GM10847 (cell line): Measurements from ENCODE around the gene KRT75.

Experiments
- POLR2A ChIP-seq: IDR thresholded peaks from 2 replicates; pipeline ENCODE4 v1.6.1; 2011; ENCODE audit not compliant: insufficient read length; ENCODE audit errors: extremely low read depth

The KRT75 gene

DNA sequence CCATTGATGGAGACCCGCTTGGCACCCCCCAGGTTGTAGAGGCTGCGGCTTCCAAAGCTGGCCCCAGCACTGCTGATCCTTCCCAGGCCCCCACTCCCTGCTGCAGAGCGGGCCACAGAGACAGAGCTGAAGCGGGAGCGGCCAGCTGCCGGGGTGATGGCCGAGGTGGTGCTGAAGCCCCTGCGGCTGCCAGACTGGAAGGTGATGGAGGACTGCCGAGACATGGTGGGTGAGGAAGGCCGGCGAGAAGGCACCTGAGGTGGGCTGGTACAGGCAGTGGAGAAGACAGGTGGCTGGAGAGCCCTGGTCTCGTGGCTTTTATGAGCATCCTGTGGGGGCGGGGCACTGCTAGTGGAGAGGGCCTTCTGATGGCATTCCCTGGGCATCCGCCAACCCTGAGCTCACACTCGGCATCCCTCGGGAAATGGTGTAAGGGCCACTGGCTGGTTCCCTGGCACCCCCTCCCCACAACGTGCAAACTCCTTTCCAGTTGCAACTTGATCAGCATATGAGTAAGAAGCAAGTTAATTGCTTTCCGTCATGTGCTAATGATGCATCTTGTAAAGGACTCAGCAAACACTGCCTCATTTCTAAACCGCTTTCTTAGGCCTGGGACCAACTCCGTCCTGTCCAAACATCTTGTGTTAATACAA is at the start of gene KRT75:
Gene KRT75 (minus strand): TSS at position 291 of the 653 bp plus-strand sequence. CDS start 67 bp downstream, at position 224.
- TF ChIP-seq POLR2A: no peak

- no peak for TF ChIP-seq POLR2A
Observed at GRCh38 chr12:52480073-52480472, 45.9 kb upstream of the KRT75 start.

DNA sequence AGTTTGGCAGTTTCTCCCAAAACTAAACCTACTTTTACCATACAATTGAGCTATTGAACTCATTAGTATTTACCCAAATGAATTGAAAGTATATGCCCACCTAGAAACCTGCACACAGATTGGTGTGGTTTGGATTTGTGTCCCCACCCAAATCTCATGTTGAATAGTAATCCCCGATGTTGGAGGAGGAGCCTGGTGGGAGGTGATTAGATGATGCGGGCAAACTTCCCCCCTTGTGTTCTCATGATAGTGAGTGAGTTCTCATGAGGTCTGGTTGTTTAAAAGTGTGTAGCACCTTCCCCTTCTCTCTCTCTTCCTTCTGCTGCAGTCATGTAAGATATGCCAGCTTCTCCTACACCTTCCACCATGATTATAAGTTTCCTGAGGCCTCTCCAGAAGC is 43.5 kb upstream of the KRT75 start:
- no peak for TF ChIP-seq POLR2A

GRCh38 chr12:52474212-52474611 is 40.0 kb upstream of the KRT75 start:
- TF ChIP-seq POLR2A: no peak

- TF ChIP-seq POLR2A: no peak
Observed at GRCh38 chr12:52473768-52474167, 39.6 kb upstream of the KRT75 start, which contains the start of gene KRT6C. Gene KRT6C, minus strand, starts transcription at chr12:52473805. Its CDS starts 68 bp downstream, at chr12:52473737.

GRCh38 chr12:52469853-52470252 is 35.7 kb upstream of the KRT75 start:
- TF ChIP-seq POLR2A: no peak

DNA sequence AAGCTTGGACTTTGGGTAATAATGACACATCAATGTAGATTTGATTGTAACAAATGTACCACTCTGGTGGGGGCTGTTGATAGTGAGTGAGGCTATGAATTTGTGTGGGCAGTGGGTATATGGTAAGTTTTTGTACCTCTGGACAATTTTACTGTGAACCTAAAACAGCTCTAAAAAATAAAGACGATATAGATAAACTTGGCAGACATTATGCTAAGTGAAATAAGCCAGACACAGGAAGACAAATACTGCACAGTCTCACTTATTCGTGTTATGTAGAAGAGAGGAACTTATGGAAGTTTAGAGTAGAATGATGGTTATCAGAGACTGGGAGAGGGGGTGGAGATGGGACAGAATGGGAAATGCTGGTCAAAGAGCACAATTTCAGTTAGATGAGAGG is 30.7 kb upstream of the KRT75 start:
- TF ChIP-seq POLR2A: no peak

DNA sequence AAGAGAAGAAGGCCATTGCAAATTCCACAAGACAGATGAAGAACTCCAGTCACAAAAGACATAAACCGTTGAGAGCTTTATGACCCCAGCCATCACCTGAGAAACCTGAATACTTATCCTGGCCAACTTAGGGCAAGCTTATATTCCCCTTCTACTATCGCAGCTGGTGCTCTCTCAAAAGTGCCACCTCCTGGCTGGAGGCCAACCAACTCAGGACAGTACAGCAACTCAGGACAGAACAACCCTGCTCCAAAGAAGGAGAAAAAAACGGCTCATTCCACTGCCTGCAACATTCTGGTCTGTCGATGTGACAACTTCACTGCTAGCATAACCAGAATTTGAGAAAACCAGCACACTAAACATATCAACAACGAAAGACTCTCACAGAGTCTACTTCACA is 27.5 kb upstream of the KRT75 start:
- no peak for TF ChIP-seq POLR2A

GRCh38 chr12:52458861-52459260 is 24.7 kb upstream of the KRT75 start:
- TF ChIP-seq POLR2A: no peak

GRCh38 chr12:52455821-52456220 is 21.6 kb upstream of the KRT75 start:
- no peak for TF ChIP-seq POLR2A

DNA sequence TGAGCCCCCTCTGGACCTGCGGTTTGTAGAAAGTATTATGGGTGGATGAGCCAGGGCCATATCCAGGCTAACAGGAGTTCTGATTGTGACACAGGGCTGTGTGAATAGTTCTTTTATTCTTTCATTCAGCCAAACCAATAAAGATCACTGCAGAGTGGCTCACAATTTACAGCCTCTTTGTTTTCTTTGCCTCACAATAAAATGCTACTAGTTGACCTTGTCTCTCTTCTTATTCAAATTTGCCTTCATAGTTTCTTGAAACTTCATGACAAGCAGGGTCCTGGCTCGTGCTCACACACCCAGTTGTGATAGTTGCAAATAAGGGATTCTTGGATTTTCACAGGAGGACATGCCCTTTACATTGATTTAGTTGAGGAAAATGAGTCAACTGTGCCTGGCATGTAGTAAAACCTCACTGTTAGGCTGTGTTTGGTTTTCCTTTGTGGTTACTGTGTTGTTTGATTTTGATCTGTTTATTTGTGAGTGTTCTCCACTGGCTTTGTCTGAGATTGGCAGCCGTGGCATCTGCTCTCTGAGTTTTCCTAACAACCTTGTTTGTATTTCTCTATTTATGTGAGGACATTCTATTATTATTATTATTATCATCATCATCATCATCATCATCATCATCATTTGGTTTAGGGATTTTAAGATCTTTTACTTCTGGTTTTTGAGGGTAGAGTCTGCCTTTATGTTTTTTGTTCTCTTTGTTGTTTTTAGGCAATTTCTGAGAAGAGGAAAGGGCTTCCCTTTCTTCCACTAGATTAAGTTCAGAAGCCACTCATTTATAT is 20.4 kb upstream of the KRT75 start:
- TF ChIP-seq POLR2A: no peak

GRCh38 chr12:52452101-52452500 is 17.9 kb upstream of the KRT75 start, which contains the start of gene KRT6B:
Gene KRT6B, minus strand, starts transcription at chr12:52452146. Its CDS starts 68 bp downstream, at chr12:52452078.
- TF ChIP-seq POLR2A: no peak

DNA sequence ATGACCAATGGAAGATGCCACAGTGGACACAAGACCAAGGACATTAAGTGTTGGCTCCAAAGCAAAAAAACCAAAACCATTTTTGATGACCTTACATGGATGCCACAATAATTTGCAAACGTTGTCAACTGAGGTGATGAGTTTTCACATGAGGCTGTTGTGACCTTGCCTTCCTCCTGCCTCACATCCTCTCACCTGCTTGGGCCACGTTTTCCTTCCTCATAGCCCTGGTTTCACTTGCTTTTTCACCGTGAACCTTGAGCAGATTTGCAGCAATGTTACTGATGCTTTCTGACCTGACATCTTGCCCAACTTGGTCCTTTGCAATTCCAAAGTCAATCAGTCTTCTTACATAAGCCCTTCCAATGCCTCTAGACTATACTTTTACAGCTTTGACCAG is 14.1 kb upstream of the KRT75 start:
- TF ChIP-seq POLR2A: no peak

- TF ChIP-seq POLR2A: no peak
Observed at GRCh38 chr12:52446367-52447045, 12.3 kb upstream of the KRT75 start.

DNA sequence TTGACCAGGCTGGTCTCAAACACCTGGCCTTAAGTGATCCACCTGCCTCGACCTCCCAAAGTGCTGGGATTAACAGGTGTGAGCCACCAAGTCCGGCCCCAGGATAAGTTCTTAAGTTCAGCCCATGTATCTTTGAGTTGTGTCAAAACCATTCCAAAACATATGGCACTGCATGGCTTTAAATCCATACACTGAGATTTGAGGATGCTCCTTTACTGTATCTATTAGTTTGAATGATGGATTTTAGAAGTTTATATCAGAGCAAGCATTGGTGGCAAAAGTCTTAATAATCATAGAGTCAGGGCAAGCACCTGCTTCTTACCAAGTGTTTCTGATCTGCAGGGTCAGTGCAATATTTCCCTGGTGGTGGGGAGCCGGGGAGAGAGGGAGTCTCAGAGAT is 11.7 kb upstream of the KRT75 start:
- TF ChIP-seq POLR2A: no peak

DNA sequence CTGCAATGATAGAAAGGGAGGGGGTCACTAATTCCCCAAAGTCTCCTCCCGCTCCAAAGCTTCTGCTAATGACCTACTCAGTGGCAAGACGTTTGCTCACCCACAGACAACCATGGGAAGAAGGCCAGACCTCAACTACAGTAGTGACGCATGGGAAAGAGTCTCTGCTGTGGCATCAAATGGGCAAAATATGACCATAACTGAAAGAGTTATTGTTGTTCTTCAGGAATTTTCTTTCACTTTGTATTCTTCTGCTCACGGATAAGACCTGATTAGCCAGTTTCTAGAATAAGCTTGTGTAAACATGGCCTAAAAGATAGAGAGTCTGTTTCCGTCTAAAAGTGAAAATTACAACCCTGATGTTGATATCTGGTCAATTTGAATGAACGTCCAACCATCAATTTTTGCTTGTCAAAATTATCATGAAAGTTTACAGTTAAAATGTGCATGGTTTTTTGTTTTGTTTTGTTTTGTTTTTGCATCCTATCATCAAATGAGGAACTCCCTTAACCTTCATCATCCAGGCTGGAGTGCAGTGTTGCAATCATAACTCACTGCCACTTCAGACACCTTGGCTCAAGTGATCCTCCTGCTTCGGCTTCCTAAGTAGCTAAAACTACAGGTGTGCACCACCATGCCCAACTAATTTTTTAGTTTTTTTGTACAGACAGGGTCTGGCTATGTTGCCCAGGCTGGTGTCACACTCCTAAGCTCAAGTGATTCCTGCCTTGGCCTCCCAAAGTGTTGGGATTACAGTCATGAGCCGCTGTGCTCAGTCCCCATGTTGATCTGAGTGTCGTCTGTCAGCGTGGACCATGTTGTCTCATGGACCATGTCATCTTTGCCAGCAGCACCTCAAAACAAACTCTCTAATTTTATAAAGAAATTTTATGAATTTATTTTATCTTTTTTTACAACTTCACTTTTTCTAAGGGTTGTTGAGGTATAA is 10.8 kb upstream of the KRT75 start:
- TF ChIP-seq POLR2A: no peak
